ENCODE measurements around the gene WDR19.

The WDR19 gene

GRCh38 chr4:39302901-39303300 is 120.6 kb downstream of the WDR19 start:
- no peak for DNase-seq (ENCODE audit: low read depth in 2 of 2)

GRCh38 chr4:39303871-39304270 is 121.5 kb downstream of the WDR19 start:
- DNase-seq (ENCODE audit: low read depth in 2 of 2) = no peak

GRCh38 chr4:39304651-39305050 is 122.3 kb downstream of the WDR19 start:
- no peak for DNase-seq (ENCODE audit: low read depth in 2 of 2)

- no peak for DNase-seq (ENCODE audit: low read depth in 2 of 2)
Observed at GRCh38 chr4:39305912-39306677, 123.8 kb downstream of the WDR19 start.

- DNase-seq (ENCODE audit: low read depth in 2 of 2) = no peak
Observed at GRCh38 chr4:39308611-39309010, 126.3 kb downstream of the WDR19 start.

- no peak for DNase-seq (ENCODE audit: low read depth in 2 of 2)
Observed at GRCh38 chr4:39312816-39313215, 130.5 kb downstream of the WDR19 start.

- DNase-seq (ENCODE audit: low read depth in 2 of 2) = peak; percentile 16 to 26
Observed at GRCh38 chr4:39319676-39320075, 137.3 kb downstream of the WDR19 start.

GRCh38 chr4:39320381-39321115 is 138.2 kb downstream of the WDR19 start:
- no peak for DNase-seq (ENCODE audit: low read depth in 2 of 2)

- no peak for DNase-seq (ENCODE audit: low read depth in 2 of 2)
Observed at GRCh38 chr4:39323821-39324220, 141.5 kb downstream of the WDR19 start.

GRCh38 chr4:39324446-39324845 is 142.1 kb downstream of the WDR19 start:
- DNase-seq (ENCODE audit: low read depth in 2 of 2) = no peak

- no peak for DNase-seq (ENCODE audit: low read depth in 2 of 2)
Observed at GRCh38 chr4:39324897-39325613, 142.7 kb downstream of the WDR19 start.

- DNase-seq (ENCODE audit: low read depth in 2 of 2) = no peak
Observed at GRCh38 chr4:39326468-39326977, 144.2 kb downstream of the WDR19 start.

- DNase-seq (ENCODE audit: low read depth in 2 of 2) = no peak
Observed at GRCh38 chr4:39330353-39330752, 148.0 kb downstream of the WDR19 start.

GRCh38 chr4:39331191-39331590 is 148.9 kb downstream of the WDR19 start:
- no peak for DNase-seq (ENCODE audit: low read depth in 2 of 2)
